Sigmoid colon (tissue), 3 donors: ENCODE data around the gene TTC3.

Source experiments
- POLR2A ChIP-seq, 2 donors: fragments of 450-650 bp; IDR thresholded peaks; one replicate each; pipeline ENCODE4 v1.6.1; 2016; ENCODE audit warnings: antibody characterized with exemption in 2 of 2, mild to moderate bottlenecking in 2 of 2, moderate library complexity in 2 of 2
- TF ChIP-seq, protein P1 (sequence below), 4 experiments: fragments of 450-650 bp in 3 of 4; fragments of 200-600 bp in 1 of 4; IDR thresholded peaks; one replicate each; pipeline ENCODE4 v1.5.1; 2016 to 2019; ENCODE audit warnings: antibody characterized with exemption in 4 of 4, mild to moderate bottlenecking in 3 of 4, moderate library complexity in 2 of 4

DNA sequence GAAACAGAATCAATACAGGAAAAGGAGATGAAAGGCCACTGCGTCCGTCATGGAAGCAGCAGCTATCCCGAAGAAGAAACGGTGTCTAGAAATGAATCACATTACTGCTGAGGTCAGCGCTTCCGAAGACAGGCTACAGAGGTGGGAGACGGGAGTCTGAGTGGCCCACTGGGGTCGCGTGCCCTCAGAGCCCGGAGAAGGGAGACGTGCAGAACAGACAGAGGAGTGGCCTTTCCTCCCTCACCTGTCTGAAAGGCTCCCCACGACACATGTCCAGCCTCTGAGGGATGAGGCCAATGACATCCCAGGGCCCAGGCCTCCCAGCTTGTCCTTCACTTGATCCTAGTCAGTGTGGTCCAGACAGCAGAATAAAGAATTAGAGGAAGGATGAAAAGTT lies 158.2 kb downstream of the TTC3 start:
- no peak for TF ChIP-seq POLR2A (IDR thresholded peaks at IDR 0.05)
- TF ChIP-seq, protein P1, sequence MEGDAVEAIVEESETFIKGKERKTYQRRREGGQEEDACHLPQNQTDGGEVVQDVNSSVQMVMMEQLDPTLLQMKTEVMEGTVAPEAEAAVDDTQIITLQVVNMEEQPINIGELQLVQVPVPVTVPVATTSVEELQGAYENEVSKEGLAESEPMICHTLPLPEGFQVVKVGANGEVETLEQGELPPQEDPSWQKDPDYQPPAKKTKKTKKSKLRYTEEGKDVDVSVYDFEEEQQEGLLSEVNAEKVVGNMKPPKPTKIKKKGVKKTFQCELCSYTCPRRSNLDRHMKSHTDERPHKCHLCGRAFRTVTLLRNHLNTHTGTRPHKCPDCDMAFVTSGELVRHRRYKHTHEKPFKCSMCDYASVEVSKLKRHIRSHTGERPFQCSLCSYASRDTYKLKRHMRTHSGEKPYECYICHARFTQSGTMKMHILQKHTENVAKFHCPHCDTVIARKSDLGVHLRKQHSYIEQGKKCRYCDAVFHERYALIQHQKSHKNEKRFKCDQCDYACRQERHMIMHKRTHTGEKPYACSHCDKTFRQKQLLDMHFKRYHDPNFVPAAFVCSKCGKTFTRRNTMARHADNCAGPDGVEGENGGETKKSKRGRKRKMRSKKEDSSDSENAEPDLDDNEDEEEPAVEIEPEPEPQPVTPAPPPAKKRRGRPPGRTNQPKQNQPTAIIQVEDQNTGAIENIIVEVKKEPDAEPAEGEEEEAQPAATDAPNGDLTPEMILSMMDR (IDR thresholded peaks at IDR 0.05) = no peak
